Measurements from ENCODE around the gene HMGXB4. TPM values are rescaled to one million over a fixed set of nuclear protein-coding genes. Genes with fewer than 3 reads are reported as not detected.

Gene HMGXB4
- total and polyA plus RNA-seq, 9 of the 15 experiments (the other 6 are each of a cell fraction or from before 2014, with no cell fraction given): 9.9 to 31.4 (median 24.8) TPM

DNA sequence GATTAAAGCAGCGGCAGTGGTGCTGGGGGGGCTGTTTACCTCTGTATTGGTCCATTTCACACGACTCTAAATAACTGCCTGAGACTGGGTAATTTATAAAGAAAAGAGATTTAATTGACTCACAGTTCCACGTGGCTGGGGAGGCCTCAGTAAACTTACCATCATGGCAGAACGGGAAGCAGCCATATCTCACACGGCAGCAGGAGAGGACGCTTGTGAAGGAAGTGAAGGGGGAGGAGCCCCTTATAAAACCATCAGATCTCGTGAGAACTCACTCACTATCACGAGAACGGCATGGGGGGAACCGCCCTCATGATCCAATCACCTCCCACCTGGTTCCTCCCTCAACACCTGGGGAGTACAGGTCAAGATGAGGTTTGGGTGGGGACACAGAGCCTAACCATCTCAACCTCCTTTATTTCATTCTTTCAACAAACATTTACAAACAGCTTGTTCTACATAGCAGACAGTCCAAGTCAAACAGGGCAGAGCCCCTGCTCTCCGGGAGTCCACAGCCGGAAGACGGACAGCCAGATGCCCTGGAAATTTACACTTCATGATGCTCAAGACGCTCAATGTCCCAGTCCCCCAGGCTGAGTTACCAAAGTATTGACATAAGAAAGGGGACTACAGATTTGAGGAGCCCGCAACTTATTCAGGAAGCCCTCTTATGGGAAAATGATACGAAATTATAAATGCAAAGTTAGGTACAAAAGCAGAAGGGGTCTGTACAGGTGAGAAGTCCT lies 26.3 kb upstream of the HMGXB4 start (continued):
- TF ChIP-seq, protein P1, sequence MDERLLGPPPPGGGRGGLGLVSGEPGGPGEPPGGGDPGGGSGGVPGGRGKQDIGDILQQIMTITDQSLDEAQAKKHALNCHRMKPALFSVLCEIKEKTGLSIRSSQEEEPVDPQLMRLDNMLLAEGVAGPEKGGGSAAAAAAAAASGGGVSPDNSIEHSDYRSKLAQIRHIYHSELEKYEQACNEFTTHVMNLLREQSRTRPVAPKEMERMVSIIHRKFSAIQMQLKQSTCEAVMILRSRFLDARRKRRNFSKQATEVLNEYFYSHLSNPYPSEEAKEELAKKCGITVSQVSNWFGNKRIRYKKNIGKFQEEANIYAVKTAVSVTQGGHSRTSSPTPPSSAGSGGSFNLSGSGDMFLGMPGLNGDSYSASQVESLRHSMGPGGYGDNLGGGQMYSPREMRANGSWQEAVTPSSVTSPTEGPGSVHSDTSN (CRISPR knock-in tag; IDR thresholded peaks at IDR 0.05; ENCODE audit: low read depth): no peak
- TF ChIP-seq, protein P1 (tag; conservative IDR thresholded peaks at IDR 0.05; ENCODE audit: low read depth): no peak
- TF ChIP-seq, protein P2, sequence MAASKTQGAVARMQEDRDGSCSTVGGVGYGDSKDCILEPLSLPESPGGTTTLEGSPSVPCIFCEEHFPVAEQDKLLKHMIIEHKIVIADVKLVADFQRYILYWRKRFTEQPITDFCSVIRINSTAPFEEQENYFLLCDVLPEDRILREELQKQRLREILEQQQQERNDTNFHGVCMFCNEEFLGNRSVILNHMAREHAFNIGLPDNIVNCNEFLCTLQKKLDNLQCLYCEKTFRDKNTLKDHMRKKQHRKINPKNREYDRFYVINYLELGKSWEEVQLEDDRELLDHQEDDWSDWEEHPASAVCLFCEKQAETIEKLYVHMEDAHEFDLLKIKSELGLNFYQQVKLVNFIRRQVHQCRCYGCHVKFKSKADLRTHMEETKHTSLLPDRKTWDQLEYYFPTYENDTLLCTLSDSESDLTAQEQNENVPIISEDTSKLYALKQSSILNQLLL (CRISPR knock-in tag; IDR thresholded peaks at IDR 0.05; ENCODE audit: borderline replicate concordance): no peak
- TF ChIP-seq RUNX1 (IDR thresholded peaks at IDR 0.05; ENCODE audit: low read depth) (no peak), ZNF347 (CRISPR knock-in tag; IDR thresholded peaks at IDR 0.05; ENCODE audit: low read depth) (no peak), MAZ (CRISPR knock-in tag; conservative IDR thresholded peaks at IDR 0.05 in 1 of 2, IDR thresholded peaks at IDR 0.05 in 1 of 2) (no peak), ZC3H8 (IDR thresholded peaks at IDR 0.05) (no peak), U2AF1 (optimal IDR thresholded peaks at IDR 0.05; ENCODE audit: low read depth, low read length) (no peak), PHF8 (IDR thresholded peaks at IDR 0.05; ENCODE audit: borderline replicate concordance, low read length) (peak; percentile 68; the same call in 1 of the 2 replicates), DNMT1 (IDR thresholded peaks at IDR 0.05) (no peak), ZBTB8A (IDR thresholded peaks at IDR 0.05; ENCODE audit: partially characterized antibody) (no peak), PML (IDR thresholded peaks at IDR 0.05; ENCODE audit: low read length) (peak; percentile 50; the same call in 1 of the 2 replicates), EWSR1 (IDR thresholded peaks at IDR 0.05; ENCODE audit: borderline replicate concordance, low read depth, partially characterized antibody) (no peak)
- TF ChIP-seq, protein P3, sequence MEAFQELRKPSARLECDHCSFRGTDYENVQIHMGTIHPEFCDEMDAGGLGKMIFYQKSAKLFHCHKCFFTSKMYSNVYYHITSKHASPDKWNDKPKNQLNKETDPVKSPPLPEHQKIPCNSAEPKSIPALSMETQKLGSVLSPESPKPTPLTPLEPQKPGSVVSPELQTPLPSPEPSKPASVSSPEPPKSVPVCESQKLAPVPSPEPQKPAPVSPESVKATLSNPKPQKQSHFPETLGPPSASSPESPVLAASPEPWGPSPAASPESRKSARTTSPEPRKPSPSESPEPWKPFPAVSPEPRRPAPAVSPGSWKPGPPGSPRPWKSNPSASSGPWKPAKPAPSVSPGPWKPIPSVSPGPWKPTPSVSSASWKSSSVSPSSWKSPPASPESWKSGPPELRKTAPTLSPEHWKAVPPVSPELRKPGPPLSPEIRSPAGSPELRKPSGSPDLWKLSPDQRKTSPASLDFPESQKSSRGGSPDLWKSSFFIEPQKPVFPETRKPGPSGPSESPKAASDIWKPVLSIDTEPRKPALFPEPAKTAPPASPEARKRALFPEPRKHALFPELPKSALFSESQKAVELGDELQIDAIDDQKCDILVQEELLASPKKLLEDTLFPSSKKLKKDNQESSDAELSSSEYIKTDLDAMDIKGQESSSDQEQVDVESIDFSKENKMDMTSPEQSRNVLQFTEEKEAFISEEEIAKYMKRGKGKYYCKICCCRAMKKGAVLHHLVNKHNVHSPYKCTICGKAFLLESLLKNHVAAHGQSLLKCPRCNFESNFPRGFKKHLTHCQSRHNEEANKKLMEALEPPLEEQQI (IDR thresholded peaks at IDR 0.05): no peak
- TF ChIP-seq, protein P4, sequence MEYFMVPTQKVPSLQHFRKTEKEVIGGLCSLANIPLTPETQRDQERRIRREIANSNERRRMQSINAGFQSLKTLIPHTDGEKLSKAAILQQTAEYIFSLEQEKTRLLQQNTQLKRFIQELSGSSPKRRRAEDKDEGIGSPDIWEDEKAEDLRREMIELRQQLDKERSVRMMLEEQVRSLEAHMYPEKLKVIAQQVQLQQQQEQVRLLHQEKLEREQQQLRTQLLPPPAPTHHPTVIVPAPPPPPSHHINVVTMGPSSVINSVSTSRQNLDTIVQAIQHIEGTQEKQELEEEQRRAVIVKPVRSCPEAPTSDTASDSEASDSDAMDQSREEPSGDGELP (CRISPR knock-in tag; IDR thresholded peaks at IDR 0.05; ENCODE audit: borderline replicate concordance): no peak; the same call in 1 of the 2 replicates
- TF ChIP-seq, protein P5, sequence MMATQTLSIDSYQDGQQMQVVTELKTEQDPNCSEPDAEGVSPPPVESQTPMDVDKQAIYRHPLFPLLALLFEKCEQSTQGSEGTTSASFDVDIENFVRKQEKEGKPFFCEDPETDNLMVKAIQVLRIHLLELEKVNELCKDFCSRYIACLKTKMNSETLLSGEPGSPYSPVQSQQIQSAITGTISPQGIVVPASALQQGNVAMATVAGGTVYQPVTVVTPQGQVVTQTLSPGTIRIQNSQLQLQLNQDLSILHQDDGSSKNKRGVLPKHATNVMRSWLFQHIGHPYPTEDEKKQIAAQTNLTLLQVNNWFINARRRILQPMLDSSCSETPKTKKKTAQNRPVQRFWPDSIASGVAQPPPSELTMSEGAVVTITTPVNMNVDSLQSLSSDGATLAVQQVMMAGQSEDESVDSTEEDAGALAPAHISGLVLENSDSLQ (IDR thresholded peaks at IDR 0.05): peak; percentile 52
- TF ChIP-seq, protein P6, sequence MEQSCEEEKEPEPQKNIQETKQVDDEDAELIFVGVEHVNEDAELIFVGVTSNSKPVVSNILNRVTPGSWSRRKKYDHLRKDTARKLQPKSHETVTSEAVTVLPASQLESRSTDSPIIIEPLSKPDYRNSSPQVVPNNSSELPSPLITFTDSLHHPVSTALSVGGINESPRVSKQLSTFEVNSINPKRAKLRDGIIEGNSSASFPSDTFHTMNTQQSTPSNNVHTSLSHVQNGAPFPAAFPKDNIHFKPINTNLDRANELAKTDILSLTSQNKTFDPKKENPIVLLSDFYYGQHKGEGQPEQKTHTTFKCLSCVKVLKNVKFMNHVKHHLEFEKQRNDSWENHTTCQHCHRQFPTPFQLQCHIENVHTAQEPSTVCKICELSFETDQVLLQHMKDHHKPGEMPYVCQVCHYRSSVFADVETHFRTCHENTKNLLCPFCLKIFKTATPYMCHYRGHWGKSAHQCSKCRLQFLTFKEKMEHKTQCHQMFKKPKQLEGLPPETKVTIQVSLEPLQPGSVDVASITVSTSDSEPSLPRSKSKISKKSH (CRISPR knock-in tag; IDR thresholded peaks at IDR 0.05): no peak
